Mucosa of rectum (tissue), 2 donors: ENCODE measurements around the gene SCGB1C1.
"Not testable (repeated sequence)": the region's sequence is repeated elsewhere in the genome, so short reads cannot be mapped to it uniquely, and the experiment has no call there.

ENCODE experiments used
- H3K27ac ChIP-seq, 2 donors: one replicate each; pipeline ENCODE4 v1.7.0; 2013; ENCODE audit warnings: inconsistent platforms in 2 of 2, low read depth in 2 of 2, low read length in 2 of 2
- H3K27me3 ChIP-seq, 2 donors: one replicate each; pipeline ENCODE4 v1.7.0; 2013; ENCODE audit warnings: low read length in 2 of 2; ENCODE audit not compliant: control insufficient read depth in 2 of 2, insufficient read depth in 2 of 2
- H3K36me3 ChIP-seq, 2 donors: one replicate each; pipeline ENCODE4 v1.7.0; 2013; ENCODE audit warnings: low read length in 2 of 2; ENCODE audit not compliant: control insufficient read depth in 2 of 2, insufficient read depth in 2 of 2
- H3K4me1 ChIP-seq, 2 donors: one replicate each; pipeline ENCODE4 v1.7.0; 2013; ENCODE audit warnings: low read length in 2 of 2, mild to moderate bottlenecking in 1 of 2; ENCODE audit not compliant: control insufficient read depth in 2 of 2, insufficient read depth in 2 of 2
- H3K4me3 ChIP-seq, 2 donors: one replicate each; pipeline ENCODE4 v1.7.0; 2013; ENCODE audit warnings: low read length in 2 of 2
- H3K9ac ChIP-seq, 2 donors: one replicate each; pipeline ENCODE4 v1.7.0; 2013; ENCODE audit warnings: low read length in 2 of 2, low read depth in 1 of 2, mild to moderate bottlenecking in 1 of 2
- H3K9me3 ChIP-seq, 2 donors: one replicate each; pipeline ENCODE4 v1.7.0; 2013; ENCODE audit warnings: low read length in 2 of 2; ENCODE audit not compliant: control insufficient read depth in 2 of 2
- donor health status: healthy.
- donor health status: Normal muscosa, but diverticular disease.

The SCGB1C1 gene

DNA sequence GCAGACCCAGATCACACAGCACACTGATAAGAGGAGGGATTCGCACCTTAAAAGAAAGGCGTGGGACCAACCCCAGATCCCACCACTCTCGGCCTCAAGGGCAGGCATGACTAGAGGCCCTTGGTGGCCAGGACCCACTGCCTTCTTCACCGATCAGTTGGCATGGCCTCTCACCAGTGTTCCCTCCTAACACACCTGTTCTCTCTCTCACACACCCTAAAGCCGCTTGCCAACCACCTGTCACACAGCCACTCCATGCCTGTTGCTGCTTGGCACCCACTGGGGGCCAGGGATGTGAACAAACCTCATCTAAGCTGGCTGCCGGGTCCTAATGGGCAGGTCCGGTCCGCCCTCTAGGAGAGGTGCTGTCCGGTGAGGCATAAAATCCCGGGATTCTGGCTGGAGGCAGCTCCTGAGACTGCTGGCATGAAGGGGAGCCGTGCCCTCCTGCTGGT is at the start of gene SCGB1C1:
SCGB1C1 (plus strand) TSS at position 405 of the 455 bp plus-strand sequence; CDS start at position 427, 22 bp downstream.
- H3K4me3 ChIP-seq, H3K9ac ChIP-seq, H3K36me3 ChIP-seq, H3K9me3 ChIP-seq, H3K27ac ChIP-seq, H3K27me3 ChIP-seq, H3K4me1 ChIP-seq: not testable (repeated sequence)

DNA sequence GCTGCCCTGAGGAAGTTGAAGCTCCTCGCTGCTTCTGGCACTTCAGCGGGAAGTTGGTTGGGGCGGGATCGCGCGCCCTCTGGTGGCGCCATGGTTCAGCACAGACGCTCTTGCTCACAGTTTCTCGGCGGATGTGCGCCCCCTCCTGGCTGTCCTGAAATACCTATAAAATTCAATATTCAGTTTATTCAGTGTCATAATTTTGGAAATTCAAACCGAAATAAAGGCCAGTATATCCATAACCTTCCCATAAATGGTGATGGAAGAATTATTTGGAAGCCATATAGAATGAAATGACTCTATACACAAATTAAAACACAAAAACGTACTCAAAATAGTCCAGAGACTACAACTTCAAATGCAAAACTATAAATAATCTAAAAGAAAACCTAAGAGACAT is 12.6 kb upstream of the SCGB1C1 start:
- not testable (repeated sequence) for H3K36me3 ChIP-seq, H3K9me3 ChIP-seq

DNA sequence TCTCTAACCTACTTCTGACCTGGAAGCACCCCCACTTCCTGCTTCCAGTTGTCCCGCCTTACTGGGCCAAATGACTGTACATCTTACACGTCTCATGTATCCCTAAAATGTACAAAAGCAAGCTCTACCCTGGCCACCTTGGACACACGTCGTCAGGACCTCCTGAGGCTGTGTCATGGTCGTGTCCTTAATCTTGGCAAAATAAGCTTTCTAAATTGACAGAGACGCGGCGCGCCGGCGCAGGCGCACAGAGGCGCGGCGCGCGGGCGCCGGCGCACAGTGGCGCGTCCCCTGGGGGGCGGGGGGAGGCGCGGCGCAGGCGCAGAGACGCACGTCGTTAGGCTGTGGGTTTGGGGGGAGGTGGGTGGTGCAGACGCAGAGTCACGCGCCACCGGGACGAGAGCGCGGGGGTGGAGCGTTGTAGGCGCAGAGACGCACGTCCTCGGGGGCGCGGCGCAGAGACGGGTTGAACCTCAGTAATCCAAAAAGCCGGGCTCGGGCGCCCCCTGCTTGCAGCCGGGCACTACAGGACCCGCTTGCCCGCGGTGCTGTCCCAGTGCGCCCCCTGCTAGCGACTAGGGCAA is 3.6 kb upstream of the SCGB1C1 start:
- not testable (repeated sequence) for H3K9me3 ChIP-seq, H3K27ac ChIP-seq, H3K4me3 ChIP-seq, H3K27me3 ChIP-seq, H3K4me1 ChIP-seq, H3K36me3 ChIP-seq, H3K9ac ChIP-seq

More for the DNA sequence above, 12.6 kb upstream of the SCGB1C1 start:
- H3K4me3 ChIP-seq, H3K27me3 ChIP-seq, H3K9ac ChIP-seq, H3K4me1 ChIP-seq, H3K27ac ChIP-seq: not testable (repeated sequence)

DNA sequence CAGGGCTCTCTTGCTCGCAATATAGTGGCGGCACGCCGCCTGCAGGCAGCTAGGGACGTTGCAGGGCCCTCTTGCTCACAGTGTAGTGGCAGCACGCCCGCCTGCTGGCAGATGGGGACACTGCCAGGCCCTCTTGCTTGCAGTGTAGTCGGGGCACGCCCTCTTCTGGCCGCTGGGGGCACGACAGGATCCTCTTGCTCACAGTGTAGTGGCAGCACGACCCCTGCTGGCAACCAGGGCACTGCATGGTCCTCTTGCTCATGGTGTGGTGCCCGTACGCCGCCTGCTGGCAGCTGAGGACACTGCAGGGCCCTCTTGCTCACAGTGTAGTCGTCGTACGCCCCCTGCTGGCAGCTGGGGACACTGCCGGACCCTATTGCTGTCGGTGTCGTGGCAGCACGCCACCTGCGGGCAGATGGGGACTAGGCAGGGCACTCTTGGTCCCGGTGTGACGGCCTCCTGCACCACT is 3.0 kb upstream of the SCGB1C1 start:
- H3K27me3 ChIP-seq, H3K4me1 ChIP-seq, H3K36me3 ChIP-seq, H3K9me3 ChIP-seq, H3K9ac ChIP-seq, H3K27ac ChIP-seq, H3K4me3 ChIP-seq: not testable (repeated sequence)

DNA sequence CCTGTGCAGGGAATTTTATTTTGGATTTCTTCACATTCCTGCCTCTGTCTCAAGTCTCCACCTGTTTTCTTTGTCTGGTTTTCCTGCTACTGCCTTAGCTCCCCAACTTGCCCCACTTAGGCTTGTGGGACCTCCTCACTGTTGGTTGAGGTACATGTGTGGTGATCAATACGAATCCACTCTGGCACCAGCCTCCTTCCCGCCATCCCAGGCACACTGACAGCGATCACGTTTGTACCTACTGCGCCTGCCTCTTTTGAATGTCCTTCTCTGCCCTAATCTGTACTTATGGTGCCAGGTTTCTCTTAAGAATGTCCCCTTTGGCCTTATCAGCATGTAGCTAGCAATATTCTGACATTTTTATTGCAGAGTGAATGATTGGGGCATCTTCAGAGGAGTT is 2.3 kb upstream of the SCGB1C1 start:
- H3K27me3 ChIP-seq, H3K4me1 ChIP-seq, H3K4me3 ChIP-seq, H3K36me3 ChIP-seq, H3K9ac ChIP-seq, H3K9me3 ChIP-seq, H3K27ac ChIP-seq: not testable (repeated sequence)

DNA sequence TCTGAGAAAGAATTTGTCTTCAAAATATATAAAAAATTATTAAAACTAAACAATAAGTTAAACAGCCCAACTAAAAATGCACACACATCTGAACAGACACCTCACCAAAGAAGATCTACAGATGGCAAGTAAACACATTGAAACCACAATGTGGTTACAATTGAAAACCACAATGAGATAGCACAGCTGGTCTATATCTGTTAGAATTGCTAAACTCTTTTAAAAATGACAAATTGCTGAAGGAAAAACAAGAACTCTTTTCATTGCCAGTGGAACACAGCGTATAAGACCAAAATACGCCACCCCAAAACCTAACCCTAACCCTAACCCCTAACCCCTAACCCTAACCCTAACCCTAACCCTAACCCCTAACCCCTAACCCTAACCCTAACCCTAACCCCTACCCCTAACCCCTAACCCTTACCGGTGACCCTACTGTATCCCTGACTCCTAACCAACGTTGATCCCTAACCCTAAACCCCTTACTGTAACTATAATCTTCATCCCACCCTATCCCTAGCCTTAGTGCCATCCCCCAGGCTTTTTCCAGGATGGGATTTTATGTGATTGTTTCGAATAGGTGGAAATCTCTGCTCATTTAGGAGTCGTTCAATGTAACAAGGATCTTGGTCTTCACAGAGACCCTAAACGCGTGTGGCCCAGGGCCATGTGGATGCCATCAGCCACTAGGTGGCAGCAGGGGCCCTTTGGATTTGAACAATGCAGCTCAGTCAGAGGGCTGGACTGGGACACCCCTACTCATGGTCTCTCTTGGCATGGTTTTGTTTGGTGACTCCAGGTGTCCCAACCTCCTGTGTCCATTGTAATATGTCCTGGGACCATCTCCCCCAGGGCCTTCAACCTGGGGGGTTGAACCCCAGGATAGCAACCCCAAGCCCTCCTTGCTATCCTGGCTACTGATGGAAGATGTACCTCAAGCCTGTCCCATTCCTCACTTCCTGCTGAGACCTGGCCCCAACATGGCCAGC is 1.1 kb upstream of the SCGB1C1 start:
- H3K27ac ChIP-seq, H3K9ac ChIP-seq, H3K27me3 ChIP-seq, H3K4me1 ChIP-seq, H3K36me3 ChIP-seq, H3K4me3 ChIP-seq, H3K9me3 ChIP-seq: not testable (repeated sequence)

DNA sequence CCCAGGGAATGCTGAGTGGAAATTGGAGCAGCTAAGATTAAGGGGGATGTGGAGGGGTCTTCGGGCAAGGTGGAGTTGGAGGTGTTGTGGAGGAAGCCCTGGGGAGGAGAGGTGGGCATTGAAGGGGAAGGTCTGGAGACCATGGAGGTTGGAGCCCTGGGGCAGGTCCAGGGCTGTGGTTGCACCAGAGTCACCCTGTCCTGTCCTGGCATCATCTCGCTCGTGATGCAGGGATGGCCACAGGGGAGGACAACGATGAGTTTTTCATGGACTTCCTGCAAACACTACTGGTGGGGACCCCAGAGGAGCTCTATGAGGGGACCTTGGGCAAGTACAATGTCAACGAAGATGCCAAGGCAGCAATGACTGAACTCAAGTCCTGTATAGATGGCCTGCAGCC is 603 bp downstream of the SCGB1C1 start:
- H3K9me3 ChIP-seq, H3K27me3 ChIP-seq, H3K4me3 ChIP-seq, H3K27ac ChIP-seq, H3K4me1 ChIP-seq, H3K9ac ChIP-seq, H3K36me3 ChIP-seq: not testable (repeated sequence)

DNA sequence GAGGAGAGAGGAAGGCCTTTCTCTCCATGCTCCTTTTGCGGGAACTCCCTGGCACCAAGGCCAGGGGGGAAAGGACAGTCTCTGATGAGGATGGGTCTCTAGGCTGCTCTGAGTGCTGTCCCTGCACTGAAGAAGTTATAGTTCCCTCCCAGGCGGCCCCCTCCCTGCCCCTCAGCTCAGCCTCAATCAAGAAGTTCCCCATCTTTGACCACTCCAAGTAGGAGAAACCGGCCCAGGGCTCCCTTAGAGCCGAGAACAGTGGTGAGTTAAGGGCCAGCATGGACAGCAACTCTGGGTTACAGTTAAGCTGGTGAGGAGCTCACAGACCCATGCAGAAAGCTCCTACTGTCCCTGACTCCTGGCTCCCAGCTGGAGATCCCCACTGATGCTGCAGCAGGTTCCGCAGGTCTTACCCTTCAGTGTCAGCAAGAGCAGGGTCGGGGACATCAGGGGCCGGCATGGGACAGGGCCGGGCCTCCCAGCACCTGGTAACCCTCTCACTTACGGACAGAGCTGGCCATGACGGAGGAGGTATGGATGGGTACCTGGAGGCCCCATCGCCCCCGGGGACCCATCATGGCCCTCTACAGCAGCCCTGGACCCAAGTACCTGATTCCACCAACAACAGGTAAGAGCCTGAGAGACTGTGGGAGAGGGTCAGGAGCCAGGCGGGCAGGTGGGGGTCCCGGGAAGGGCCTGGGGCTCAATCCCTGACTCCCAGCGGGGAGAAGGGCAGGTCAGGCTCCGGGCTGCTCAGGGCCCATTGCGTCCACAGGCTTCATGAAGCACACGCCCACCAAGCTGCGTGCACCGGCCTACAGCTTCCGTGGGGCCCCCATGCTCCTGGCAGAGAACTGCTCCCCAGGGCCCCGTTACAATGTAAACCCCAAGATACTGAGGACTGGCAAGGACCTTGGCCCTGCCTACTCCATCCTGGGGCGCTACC is 4.2 kb downstream of the SCGB1C1 start:
- Histone ChIP-seq H3K9ac (no peak overlapping the region), H3K4me3 (no peak overlapping the region), H3K27me3 (no peaks in the 10 kb centered on the region), H3K27ac (no peak overlapping the region), H3K36me3 (peaks cover 3 to 8% of the 10 kb centered on the region in 2 donors), H3K4me1 (no peaks in the 10 kb centered on the region), H3K9me3 (no peaks in the 10 kb centered on the region)

DNA sequence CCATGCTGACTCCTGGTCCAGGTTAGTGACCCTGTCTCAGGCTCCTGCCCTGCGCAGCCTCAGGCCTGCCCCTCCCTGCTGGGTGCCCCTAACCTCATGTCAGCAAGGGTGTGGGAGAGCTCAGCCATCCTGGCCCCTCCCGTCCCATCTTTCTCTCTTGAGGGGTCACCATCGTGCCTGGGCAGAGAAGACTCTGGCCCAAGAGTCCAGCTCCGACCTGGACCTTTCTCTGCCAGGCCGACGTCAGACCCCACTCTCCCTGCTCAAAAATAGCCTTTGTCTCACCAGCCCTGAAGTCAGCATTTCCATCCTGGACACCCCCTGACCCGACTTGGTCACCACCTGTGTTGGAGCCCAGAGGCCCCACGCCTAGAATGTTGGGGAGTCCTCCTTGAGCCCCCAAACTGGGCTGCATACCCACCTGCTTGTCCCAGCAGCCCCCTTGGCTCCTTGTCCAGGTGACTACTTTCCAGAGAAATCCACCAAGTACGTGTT is 4.9 kb downstream of the SCGB1C1 start:
- no peak overlapping the region for H3K9ac ChIP-seq
- no peak overlapping the region for H3K4me3 ChIP-seq
- no peaks in the 10 kb centered on the region for H3K27me3 ChIP-seq
- H3K9me3 ChIP-seq: no peaks in the 10 kb centered on the region
- H3K4me1 ChIP-seq: no peaks in the 10 kb centered on the region
- H3K36me3 ChIP-seq: peaks cover 3 to 11% of the 10 kb centered on the region in 2 donors
- H3K27ac ChIP-seq: no peak overlapping the region
